Duodenal mucosa (tissue), 2 donors: ENCODE data around the gene SPSB1.

ENCODE experiments used
- H3K27ac ChIP-seq: one replicate; pipeline ENCODE4 v1.7.0; 2013; ENCODE audit warnings: low read depth, low read length
- H3K27me3 ChIP-seq, 2 donors: one replicate each; pipeline ENCODE4 v1.7.0; 2013; ENCODE audit warnings: low read length in 2 of 2, control low read depth in 1 of 2; ENCODE audit not compliant: insufficient read depth in 2 of 2, control insufficient read depth in 1 of 2
- H3K36me3 ChIP-seq, 2 donors: one replicate each; pipeline ENCODE4 v1.7.0; 2013; ENCODE audit warnings: low read length in 2 of 2, control low read depth in 1 of 2; ENCODE audit not compliant: insufficient read depth in 2 of 2, control insufficient read depth in 1 of 2
- H3K4me1 ChIP-seq, 2 donors: one replicate each; pipeline ENCODE4 v1.7.0; 2013; ENCODE audit warnings: low read length in 2 of 2, control low read depth in 1 of 2; ENCODE audit not compliant: insufficient read depth in 2 of 2, control insufficient read depth in 1 of 2
- H3K4me3 ChIP-seq, 2 donors: one replicate each; pipeline ENCODE4 v1.7.0; 2013; ENCODE audit warnings: low read length in 2 of 2, low read depth in 1 of 2
- H3K9ac ChIP-seq, 2 donors: one replicate each; pipeline ENCODE4 v1.7.0; 2013; ENCODE audit warnings: low read length in 2 of 2, low read depth in 1 of 2
- H3K9me3 ChIP-seq, 2 donors: one replicate each; pipeline ENCODE4 v1.7.0; 2013; ENCODE audit warnings: low read length in 2 of 2, control low read depth in 1 of 2; ENCODE audit not compliant: control insufficient read depth in 1 of 2

The SPSB1 gene

GRCh38 chr1:9278585-9279153 is 14.0 kb upstream of the SPSB1 start:
- Histone ChIP-seq H3K4me1 (peaks cover 40 to 41% of the 10 kb centered on the region in 2 donors), H3K36me3 (no peaks in the 10 kb centered on the region), H3K27ac (peak overlapping the region; percentile 15), H3K4me3 (no peak overlapping the region), H3K27me3 (no peaks in the 10 kb centered on the region), H3K9me3 (no peaks in the 10 kb centered on the region), H3K9ac (peak overlapping the region in 1 of 2 donors; percentile 44)

GRCh38 chr1:9279172-9279840 is 13.4 kb upstream of the SPSB1 start:
- H3K9ac ChIP-seq = peak overlapping the region; percentile 44
- H3K27me3 ChIP-seq = no peaks in the 10 kb centered on the region
- peak overlapping the region in 1 of 2 donors; percentile 36 for H3K4me3 ChIP-seq
- peaks cover 40 to 41% of the 10 kb centered on the region in 2 donors for H3K4me1 ChIP-seq
- H3K36me3 ChIP-seq = no peaks in the 10 kb centered on the region
- peak overlapping the region; percentile 15 for H3K27ac ChIP-seq
- peaks cover 0 to 2% of the 10 kb centered on the region in 2 donors for H3K9me3 ChIP-seq

GRCh38 chr1:9280015-9280860 is 12.5 kb upstream of the SPSB1 start:
- peak overlapping the region; percentile 15 for H3K27ac ChIP-seq

GRCh38 chr1:9281071-9281827 is 11.4 kb upstream of the SPSB1 start:
- Histone ChIP-seq H3K27me3 (no peaks in the 10 kb centered on the region), H3K4me1 (peaks cover 28 to 30% of the 10 kb centered on the region in 2 donors), H3K27ac (no peak overlapping the region), H3K9ac (no peak overlapping the region), H3K9me3 (peaks cover 0 to 7% of the 10 kb centered on the region in 2 donors), H3K4me3 (no peak overlapping the region), H3K36me3 (no peaks in the 10 kb centered on the region)

More at GRCh38 chr1:9280015-9280860, 12.5 kb upstream of the SPSB1 start:
- Histone ChIP-seq H3K4me3 (no peak overlapping the region), H3K4me1 (peaks cover 37 to 38% of the 10 kb centered on the region in 2 donors), H3K36me3 (no peaks in the 10 kb centered on the region), H3K9ac (peak overlapping the region in 1 of 2 donors; percentile 44), H3K27me3 (no peaks in the 10 kb centered on the region), H3K9me3 (peaks cover 0 to 7% of the 10 kb centered on the region in 2 donors)

GRCh38 chr1:9281908-9282695 is 10.6 kb upstream of the SPSB1 start:
- Histone ChIP-seq H3K4me1 (peaks cover 28 to 30% of the 10 kb centered on the region in 2 donors), H3K27ac (no peak overlapping the region), H3K9me3 (peaks cover 0 to 7% of the 10 kb centered on the region in 2 donors), H3K4me3 (no peak overlapping the region), H3K9ac (no peak overlapping the region), H3K36me3 (no peaks in the 10 kb centered on the region), H3K27me3 (no peaks in the 10 kb centered on the region)

GRCh38 chr1:9282696-9282955 is 10.1 kb upstream of the SPSB1 start:
- Histone ChIP-seq H3K9ac (no peak overlapping the region), H3K4me3 (no peak overlapping the region), H3K4me1 (peaks cover 28 to 30% of the 10 kb centered on the region in 2 donors), H3K9me3 (peaks cover 0 to 7% of the 10 kb centered on the region in 2 donors), H3K27ac (no peak overlapping the region), H3K27me3 (no peaks in the 10 kb centered on the region), H3K36me3 (no peaks in the 10 kb centered on the region)

- Histone ChIP-seq H3K36me3 (no peaks in the 10 kb centered on the region), H3K27me3 (no peaks in the 10 kb centered on the region), H3K27ac (no peak overlapping the region), H3K4me1 (peaks cover 19 to 24% of the 10 kb centered on the region in 2 donors), H3K9ac (no peak overlapping the region), H3K4me3 (no peak overlapping the region), H3K9me3 (peaks cover 8 to 16% of the 10 kb centered on the region in 2 donors)
These were observed 8.6 kb upstream of the SPSB1 start for GRCh38 chr1:9284061-9284460.

- Histone ChIP-seq H3K4me1 (peaks cover 0 to 3% of the 10 kb centered on the region in 2 donors), H3K9ac (no peak overlapping the region)
These were observed 6.1 kb upstream of the SPSB1 start for GRCh38 chr1:9286556-9286955.

GRCh38 chr1:9289090-9289534 is 3.6 kb upstream of the SPSB1 start:
- no peak overlapping the region for H3K9ac ChIP-seq
- peaks cover 8 to 17% of the 10 kb centered on the region in 2 donors for H3K9me3 ChIP-seq
- H3K27ac ChIP-seq = no peak overlapping the region

More at GRCh38 chr1:9286556-9286955, 6.1 kb upstream of the SPSB1 start:
- no peaks in the 10 kb centered on the region for H3K27me3 ChIP-seq
- H3K36me3 ChIP-seq = no peaks in the 10 kb centered on the region
- H3K9me3 ChIP-seq = peaks cover 8 to 17% of the 10 kb centered on the region in 2 donors
- H3K27ac ChIP-seq = no peak overlapping the region
- no peak overlapping the region for H3K4me3 ChIP-seq

More at GRCh38 chr1:9289090-9289534, 3.6 kb upstream of the SPSB1 start:
- Histone ChIP-seq H3K27me3 (no peaks in the 10 kb centered on the region), H3K4me3 (no peak overlapping the region), H3K4me1 (peaks cover 0 to 14% of the 10 kb centered on the region in 2 donors), H3K36me3 (no peaks in the 10 kb centered on the region)
